ENCODE data around the gene HYAL4.
"Not testable (repeated sequence)": the region's sequence is repeated elsewhere in the genome, so short reads cannot be mapped to it uniquely, and the experiment has no call there.

Gene HYAL4

DNA sequence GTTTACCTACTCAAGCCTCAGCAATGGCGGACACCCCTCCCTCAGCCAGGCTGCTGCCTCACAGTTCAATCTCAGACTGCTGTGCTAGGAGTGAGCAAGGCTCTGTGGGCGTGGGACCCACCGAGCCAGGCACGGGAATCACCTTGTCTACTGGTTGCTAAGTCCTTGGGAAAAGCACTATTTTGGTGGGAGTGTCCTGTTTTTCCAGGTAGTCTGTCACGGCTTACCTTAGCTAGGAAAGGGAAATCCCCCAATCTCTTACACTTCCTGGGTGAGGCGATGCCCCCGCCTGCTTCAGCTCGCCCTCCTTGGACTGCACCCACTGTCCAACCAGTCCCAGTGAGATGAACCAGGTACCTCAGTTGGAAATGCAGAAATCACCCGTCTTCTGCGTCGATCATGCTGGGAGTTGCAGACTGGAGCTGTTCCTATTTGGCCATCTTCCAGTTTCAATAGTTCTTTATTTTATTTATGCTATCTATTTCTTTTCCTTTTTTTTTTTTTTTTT lies at the start of gene HYAL4:
HYAL4 (plus strand) TSS at position 458 of the 508 bp plus-strand sequence. CDS start 23,105 bp downstream, outside the sequence.
- no peak for DNase-seq

DNA sequence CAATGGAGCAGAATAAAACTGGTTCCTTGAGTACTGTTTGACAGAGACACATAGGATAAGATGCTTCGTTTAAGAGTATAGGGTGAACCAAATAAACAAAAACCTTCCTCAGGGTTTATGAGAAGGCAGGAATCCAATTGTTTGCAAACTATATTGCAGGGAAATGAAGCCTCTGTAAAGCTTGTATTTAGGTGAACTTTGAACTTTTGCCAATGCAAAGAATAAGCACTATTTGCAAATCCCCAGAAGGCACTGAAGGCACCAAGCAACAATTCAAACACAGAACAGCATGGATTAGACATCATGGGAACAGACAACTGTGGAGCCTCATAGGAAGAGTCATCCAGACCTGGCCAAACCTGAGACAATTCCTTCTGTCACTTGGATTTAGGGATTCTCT lies 49.1 kb upstream of the HYAL4 start:
- DNase-seq: no peak

DNA sequence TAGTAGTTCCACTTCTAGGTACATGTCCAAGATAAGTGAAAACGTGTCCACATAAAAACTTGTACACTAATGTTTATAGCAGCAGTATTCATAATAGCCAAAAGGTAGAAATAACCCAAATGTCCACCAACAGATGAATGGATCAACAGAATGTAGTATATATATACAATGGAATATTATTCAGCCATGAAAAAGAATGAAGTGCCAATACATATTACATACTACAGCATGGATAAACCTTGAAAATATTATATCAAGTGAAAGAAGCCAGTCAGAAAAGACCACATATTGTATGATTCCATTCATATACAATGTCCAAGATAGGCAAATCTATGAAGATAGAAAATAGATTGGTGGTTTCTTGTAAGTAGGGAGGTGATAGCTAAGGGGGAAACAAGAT lies 48.4 kb upstream of the HYAL4 start:
- DNase-seq: no peak

GRCh38 chr7:123797673-123798531 lies 47.1 kb upstream of the HYAL4 start:
- peak; percentile 68 for DNase-seq

- DNase-seq: peak; percentile 38
Observed at GRCh38 chr7:123798532-123799188, 46.3 kb upstream of the HYAL4 start.

DNA sequence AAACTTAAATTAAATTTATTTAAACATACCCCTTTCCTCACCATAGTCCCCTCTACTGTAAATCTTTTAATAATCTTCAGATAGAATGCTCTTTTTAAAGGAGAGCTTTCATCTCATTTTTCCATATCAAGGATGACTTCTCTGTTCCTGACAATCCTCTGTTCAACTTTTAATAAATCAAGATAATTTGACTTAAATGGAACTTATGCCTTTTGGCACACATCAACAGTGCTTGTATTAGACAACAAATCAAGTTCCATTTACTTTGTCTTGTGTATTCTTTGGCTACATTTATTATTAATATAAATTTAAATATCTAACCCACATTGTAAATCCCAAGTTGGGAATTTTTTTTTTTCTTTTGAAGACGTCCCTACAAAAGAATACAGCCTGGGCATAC lies 42.7 kb upstream of the HYAL4 start:
- DNase-seq: no peak

- no peak for DNase-seq
Observed at GRCh38 chr7:123805287-123805686, 39.7 kb upstream of the HYAL4 start.

- no peak for DNase-seq
Observed at GRCh38 chr7:123809471-123809870, 35.5 kb upstream of the HYAL4 start.

DNA sequence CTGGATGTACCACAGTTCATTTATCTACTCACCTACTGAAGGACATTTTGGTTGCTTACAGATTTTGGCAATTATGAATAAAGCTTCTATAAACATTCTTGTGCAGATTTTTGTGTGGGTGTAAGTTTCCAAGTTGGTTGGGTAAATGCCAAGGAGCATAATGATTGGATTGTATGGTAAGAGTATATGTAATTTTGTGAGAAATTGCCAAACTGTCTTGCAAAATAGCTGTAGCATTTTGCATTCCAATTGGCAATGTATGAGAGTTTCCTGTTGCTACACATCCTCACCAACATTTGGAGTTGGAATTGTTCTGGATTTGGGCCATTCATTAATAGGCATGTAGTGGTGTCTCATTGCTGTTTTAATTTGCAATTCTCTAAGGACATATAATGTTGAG lies 33.9 kb upstream of the HYAL4 start:
- no peak for DNase-seq

- DNase-seq: no peak
Observed at GRCh38 chr7:123816916-123817315, 28.1 kb upstream of the HYAL4 start.

GRCh38 chr7:123819001-123819400 lies 26.0 kb upstream of the HYAL4 start:
- DNase-seq: no peak

DNA sequence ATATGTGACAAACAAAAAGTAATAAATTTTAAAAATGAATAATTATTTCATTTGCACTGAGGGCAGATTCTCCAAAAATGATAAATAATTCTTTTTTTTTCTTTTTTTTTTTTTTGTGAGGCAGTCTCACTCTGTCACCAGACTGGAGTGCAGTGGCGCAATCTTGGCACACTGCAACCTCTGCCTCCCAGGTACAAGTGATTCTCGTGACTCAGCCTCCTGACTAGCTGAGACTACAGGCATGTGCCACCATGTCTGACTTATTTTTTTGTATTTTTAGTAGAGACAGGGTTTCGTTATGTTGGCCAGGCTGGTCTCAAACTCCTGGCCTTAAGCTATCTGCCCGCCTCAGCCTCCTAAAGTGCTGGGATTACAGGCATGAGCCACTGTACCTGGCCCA lies 25.2 kb upstream of the HYAL4 start:
- not testable (repeated sequence) for DNase-seq

DNA sequence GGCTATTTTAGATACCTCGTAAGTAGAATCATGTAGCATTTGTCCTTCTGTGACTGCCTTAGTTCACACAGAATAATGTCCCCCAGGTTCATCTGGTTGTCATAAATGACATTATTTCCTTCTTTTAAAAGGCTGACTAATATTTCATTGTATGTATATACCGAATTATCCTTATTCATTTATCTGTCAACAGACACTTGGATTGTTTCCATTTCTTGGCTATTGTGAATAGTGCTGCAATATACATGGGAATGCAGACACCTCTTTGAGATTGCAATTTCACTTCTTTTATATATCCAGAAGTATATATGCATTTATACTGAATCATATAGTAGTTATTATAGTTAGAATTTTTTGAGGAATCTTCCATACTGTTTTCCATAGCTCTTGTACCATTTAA lies 24.1 kb upstream of the HYAL4 start:
- no peak for DNase-seq

DNA sequence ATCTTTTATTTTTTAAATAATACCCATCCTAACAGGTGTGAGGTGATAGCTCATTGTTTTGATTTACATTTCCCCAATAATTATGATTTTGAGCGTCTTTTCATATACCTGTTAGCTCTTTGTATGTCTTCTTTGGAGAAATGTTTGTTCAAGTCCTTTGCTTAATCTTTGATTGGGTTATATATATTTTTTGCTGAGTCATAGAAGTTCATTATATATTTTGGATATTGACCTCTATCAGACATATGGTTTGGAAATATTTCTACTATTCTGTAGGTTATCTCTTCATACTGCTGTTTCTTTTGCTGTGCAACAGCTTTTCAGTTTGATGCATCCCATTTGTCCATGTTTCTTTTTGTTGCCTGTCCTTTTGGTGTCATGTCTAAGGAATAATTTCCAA lies 23.6 kb upstream of the HYAL4 start:
- DNase-seq: no peak

GRCh38 chr7:123823898-123824753 lies 20.8 kb upstream of the HYAL4 start:
- no peak for DNase-seq

- no peak for DNase-seq
Observed at GRCh38 chr7:123824754-123825067, 20.3 kb upstream of the HYAL4 start.

DNA sequence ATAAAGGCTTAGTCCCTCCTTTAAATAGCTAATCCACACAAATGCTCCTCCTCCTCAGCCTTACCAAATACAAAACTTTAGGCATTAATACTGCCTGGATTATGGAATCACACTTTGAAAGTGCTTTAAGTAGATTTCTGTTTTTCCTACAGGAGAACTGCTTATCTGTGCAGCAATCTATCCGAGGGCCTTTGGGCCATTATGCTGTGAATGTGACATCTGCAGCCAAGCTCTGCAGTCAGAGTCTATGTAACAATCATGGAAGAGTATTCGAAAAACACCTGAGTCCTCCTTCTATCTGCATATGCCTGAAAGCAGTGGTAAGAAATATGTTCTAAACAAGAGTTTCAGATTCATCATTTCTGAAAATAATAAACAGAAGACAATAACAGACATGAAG lies 16.2 kb upstream of the HYAL4 start:
- peak; percentile 24 for DNase-seq

DNA sequence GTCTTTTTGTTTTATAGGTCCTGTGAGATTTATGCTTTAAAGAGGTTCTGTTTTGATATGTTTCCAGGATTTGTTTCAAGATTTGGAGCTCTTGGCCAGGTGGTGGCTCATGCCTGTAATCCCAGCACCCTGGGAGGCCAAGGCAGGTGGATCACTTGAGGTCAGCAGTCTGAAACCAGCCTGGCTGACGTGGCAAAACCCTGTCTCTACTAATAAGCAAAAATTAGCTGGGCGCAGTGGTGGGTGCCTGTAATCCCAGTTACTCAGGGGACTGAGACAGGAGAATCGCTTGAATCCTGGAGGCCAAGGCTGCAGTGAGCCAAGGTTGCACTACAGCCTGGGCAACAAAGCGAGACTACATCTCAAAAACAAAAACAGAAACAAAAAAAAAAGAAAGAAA lies 8.3 kb upstream of the HYAL4 start:
- DNase-seq: peak; percentile 81

GRCh38 chr7:123839106-123839505 lies 5.9 kb upstream of the HYAL4 start:
- DNase-seq: not testable (repeated sequence)

GRCh38 chr7:123844142-123844541 lies 827 bp upstream of the HYAL4 start:
- not testable (repeated sequence) for DNase-seq

DNA sequence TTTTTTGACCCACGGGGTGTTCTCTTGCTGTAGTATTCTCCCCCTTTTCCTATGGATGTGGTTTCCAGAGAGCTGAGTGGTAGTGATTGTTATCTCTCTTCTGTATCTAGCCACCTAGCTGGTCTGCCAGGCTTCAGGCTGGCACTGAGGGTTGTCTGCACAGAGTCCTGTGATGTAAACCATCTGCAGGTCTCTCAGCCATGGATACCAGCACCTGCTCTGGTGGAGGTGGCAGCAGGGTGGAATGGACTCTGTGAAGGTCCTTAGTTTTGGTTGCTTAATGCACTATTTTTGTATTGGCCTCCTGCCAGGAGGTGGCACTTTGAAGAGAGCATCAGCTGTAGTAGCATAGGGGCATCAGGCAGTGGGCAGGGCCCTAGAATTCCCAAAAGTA lies 851 bp downstream of the HYAL4 start:
- DNase-seq: no peak

DNA sequence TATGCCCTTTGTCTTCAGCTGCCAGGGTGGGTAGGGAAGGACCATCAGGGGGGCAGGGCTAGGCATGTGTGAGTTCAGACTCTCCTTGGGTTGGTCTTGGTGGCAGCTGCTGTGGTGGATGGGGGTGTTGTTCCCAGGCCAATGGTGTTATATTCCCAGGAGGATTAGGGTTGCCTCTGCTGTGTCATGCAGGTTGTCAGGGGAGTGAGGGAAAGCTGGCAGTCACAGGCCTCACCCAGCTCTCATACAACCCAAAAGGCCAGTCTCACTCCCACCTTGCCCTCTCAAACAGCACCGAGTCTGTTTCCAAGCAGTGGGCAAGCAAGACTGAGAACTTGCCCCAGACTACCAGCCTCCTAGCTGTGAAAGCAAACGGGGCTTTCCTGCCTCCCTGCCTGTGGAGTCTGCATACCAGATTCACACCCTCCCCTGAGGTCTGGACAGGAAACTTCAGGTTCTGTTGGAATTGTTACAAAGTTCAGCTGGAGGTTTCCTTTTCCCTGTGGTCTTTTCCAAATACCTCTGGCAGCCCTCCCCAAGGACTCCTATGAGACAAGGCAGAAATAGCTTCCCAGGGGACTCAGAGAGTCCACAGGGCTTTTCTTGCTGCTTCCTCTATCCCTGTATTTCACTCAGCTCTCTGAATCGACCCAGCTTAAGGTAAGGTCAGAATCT lies 1.4 kb downstream of the HYAL4 start:
- peak; percentile 66 for DNase-seq

GRCh38 chr7:123847868-123848267 lies 2.9 kb downstream of the HYAL4 start:
- no peak for DNase-seq

Measured in NCI-H82 (cell line).